ENCODE measurements around the gene ID2. TPM values are rescaled to one million over a fixed set of nuclear protein-coding genes. Genes with fewer than 3 reads are reported as not detected.

Gene ID2
- total RNA-seq, 1 experiment from 2014 or later = 112 TPM

- intact Hi-C loops (cut with micrococcal nuclease) = no loop called here
- H3K4me3 ChIP-seq (replicated peaks in 1 of 2; ENCODE audit: low read depth in 1 of 2, low read length in 2 of 2) = peak overlapping the region in 1 of 2 experiments; percentile 47; a peak in 1 of 4 replicates
- H3K9ac ChIP-seq (ENCODE audit: low read length) = peak overlapping the region; percentile 61
- TF ChIP-seq CBX3 (IDR thresholded peaks at IDR 0.05; ENCODE audit: low read depth) = no peak
- no peak for TF ChIP-seq MAX (IDR thresholded peaks at IDR 0.05)
- TF ChIP-seq POLR2A (IDR thresholded peaks at IDR 0.05; ENCODE audit: borderline replicate concordance, extremely low read depth, insufficient read depth, insufficient read length) = no peak
- no peak for TF ChIP-seq CEBPB (IDR thresholded peaks at IDR 0.05; ENCODE audit: low read depth)
- TF ChIP-seq EGR1 (IDR thresholded peaks at IDR 0.05; ENCODE audit: low read depth) = no peak
- no peak for TF ChIP-seq YY1 (IDR thresholded peaks at IDR 0.05; ENCODE audit: extremely low read depth, insufficient replicate concordance, low read depth, low read length)
- no peak for TF ChIP-seq ZFX (IDR thresholded peaks at IDR 0.05)
- TF ChIP-seq JUND (IDR thresholded peaks at IDR 0.05) = no peak
- TF ChIP-seq, protein P1, sequence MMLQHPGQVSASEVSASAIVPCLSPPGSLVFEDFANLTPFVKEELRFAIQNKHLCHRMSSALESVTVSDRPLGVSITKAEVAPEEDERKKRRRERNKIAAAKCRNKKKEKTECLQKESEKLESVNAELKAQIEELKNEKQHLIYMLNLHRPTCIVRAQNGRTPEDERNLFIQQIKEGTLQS (IDR thresholded peaks at IDR 0.05) = no peak
- TF ChIP-seq FOSL1 (IDR thresholded peaks at IDR 0.05; ENCODE audit: low read depth) = no peak
- ChIA-PET POLR2A (interaction anchor here (3.8 kb wide), 1 partner anchor 47 kb away, joined by 26 read pairs; the partner anchor contains the start of gene ID2), CTCF (no interaction called here), RAD21 (ENCODE audit: low non-redundant PET in 1 of 2, low total read pairs in 2 of 2, uncharacterized antibody in 2 of 2, unreplicated experiment in 2 of 2) (no interaction called here)
- peaks cover 66 to 76% of the 10 kb centered on the region in 2 experiments for H3K4me1 ChIP-seq (ENCODE audit: control insufficient read depth in 1 of 2, insufficient read depth in 2 of 2, low read length in 2 of 2)
- no peaks in the 10 kb centered on the region for H3K9me2 ChIP-seq (ENCODE audit: insufficient read depth)
- no TSS peak for BruUV-seq (replicated peaks)
- no peaks in the 10 kb centered on the region for H3K9me3 ChIP-seq (ENCODE audit: control insufficient read depth in 1 of 2, insufficient read depth in 1 of 2, low read depth in 1 of 2, low read length in 2 of 2)
- no peaks in the 10 kb centered on the region for H3K27me3 ChIP-seq (ENCODE audit: insufficient read depth, low read length)
- no peaks in the 10 kb centered on the region for H3K36me3 ChIP-seq (ENCODE audit: control insufficient read depth in 1 of 2, insufficient read depth in 2 of 2, low read length in 2 of 2)
- no peaks in the 10 kb centered on the region for H3K79me2 ChIP-seq (ENCODE audit: insufficient read depth, low read length)
- peak overlapping the region; percentile 81 for H3K4me2 ChIP-seq (ENCODE audit: low read length)
- ATAC-seq (0 out of 2 replicates have a peak, but pooled peaks have one; percentile 1), DNase-seq (ENCODE audit: low read depth, low spot score) (no peak)
- H4K20me1 ChIP-seq (ENCODE audit: insufficient read depth) = no peaks in the 10 kb centered on the region
- H3K27ac ChIP-seq (ENCODE audit: low read depth, low read length) = peak overlapping the region; percentile 73
- no peak overlapping the region for H2AFZ ChIP-seq (ENCODE audit: low read depth, low read length, poor library complexity, severe bottlenecking)
Observed at GRCh38 chr2:8634466-8635172, 47.2 kb upstream of the ID2 start.

GRCh38 chr2:8636041-8636491, 45.8 kb upstream of the ID2 start:
- no peaks in the 10 kb centered on the region for H3K9me3 ChIP-seq (ENCODE audit: control insufficient read depth in 1 of 2, insufficient read depth in 1 of 2, low read depth in 1 of 2, low read length in 2 of 2)
- intact Hi-C loops (cut with micrococcal nuclease) = no loop called here
- DNase-seq (ENCODE audit: low read depth, low spot score) = no peak
- no peaks in the 10 kb centered on the region for H4K20me1 ChIP-seq (ENCODE audit: insufficient read depth)
- H3K4me2 ChIP-seq (ENCODE audit: low read length) = peak overlapping the region; percentile 46; the same call in 1 of the 2 replicates
- no peak overlapping the region for H3K27ac ChIP-seq (ENCODE audit: low read depth, low read length)
- peaks cover 55 to 63% of the 10 kb centered on the region in 2 experiments for H3K4me1 ChIP-seq (ENCODE audit: control insufficient read depth in 1 of 2, insufficient read depth in 2 of 2, low read length in 2 of 2)
- no peaks in the 10 kb centered on the region for H3K27me3 ChIP-seq (ENCODE audit: insufficient read depth, low read length)
- no peaks in the 10 kb centered on the region for H3K36me3 ChIP-seq (ENCODE audit: control insufficient read depth in 1 of 2, insufficient read depth in 2 of 2, low read length in 2 of 2)
- H2AFZ ChIP-seq (ENCODE audit: low read depth, low read length, poor library complexity, severe bottlenecking) = peak overlapping the region; percentile 23
- ChIA-PET POLR2A (no interaction called here), RAD21 (ENCODE audit: low non-redundant PET in 1 of 2, low total read pairs in 2 of 2, uncharacterized antibody in 2 of 2, unreplicated experiment in 2 of 2) (no interaction called here), CTCF (no interaction called here)
- H3K9ac ChIP-seq (ENCODE audit: low read length) = 0 out of 2 replicates have a peak overlapping the region, but pooled peaks have one; percentile 12
- H3K4me3 ChIP-seq (replicated peaks in 1 of 2; ENCODE audit: low read depth in 1 of 2, low read length in 2 of 2) = no peak overlapping the region
- no peaks in the 10 kb centered on the region for H3K79me2 ChIP-seq (ENCODE audit: insufficient read depth, low read length)
- no peak for ATAC-seq
- no peaks in the 10 kb centered on the region for H3K9me2 ChIP-seq (ENCODE audit: insufficient read depth)
- no TSS peak for BruUV-seq (replicated peaks)
- TF ChIP-seq MAX (IDR thresholded peaks at IDR 0.05) (no peak), POLR2AphosphoS5 (IDR thresholded peaks at IDR 0.05; ENCODE audit: low read depth, low read length) (no peak), FOSL1 (IDR thresholded peaks at IDR 0.05; ENCODE audit: low read depth) (no peak), SRF (IDR thresholded peaks at IDR 0.05; ENCODE audit: low read depth) (no peak), EGR1 (IDR thresholded peaks at IDR 0.05; ENCODE audit: low read depth) (no peak), EZH2 (IDR thresholded peaks at IDR 0.05) (no peak)
